HG03442 (cell line): ENCODE results near the gene NPRL2.

Source experiments
- ATAC-seq: cut with Tn5 transposase; IDR thresholded peaks from one replicate; pipeline ENCODE4 v1.9.1; 2021; ENCODE audit warnings: mild to moderate bottlenecking, moderate library complexity; ENCODE audit not compliant: unreplicated experiment

Gene NPRL2

DNA sequence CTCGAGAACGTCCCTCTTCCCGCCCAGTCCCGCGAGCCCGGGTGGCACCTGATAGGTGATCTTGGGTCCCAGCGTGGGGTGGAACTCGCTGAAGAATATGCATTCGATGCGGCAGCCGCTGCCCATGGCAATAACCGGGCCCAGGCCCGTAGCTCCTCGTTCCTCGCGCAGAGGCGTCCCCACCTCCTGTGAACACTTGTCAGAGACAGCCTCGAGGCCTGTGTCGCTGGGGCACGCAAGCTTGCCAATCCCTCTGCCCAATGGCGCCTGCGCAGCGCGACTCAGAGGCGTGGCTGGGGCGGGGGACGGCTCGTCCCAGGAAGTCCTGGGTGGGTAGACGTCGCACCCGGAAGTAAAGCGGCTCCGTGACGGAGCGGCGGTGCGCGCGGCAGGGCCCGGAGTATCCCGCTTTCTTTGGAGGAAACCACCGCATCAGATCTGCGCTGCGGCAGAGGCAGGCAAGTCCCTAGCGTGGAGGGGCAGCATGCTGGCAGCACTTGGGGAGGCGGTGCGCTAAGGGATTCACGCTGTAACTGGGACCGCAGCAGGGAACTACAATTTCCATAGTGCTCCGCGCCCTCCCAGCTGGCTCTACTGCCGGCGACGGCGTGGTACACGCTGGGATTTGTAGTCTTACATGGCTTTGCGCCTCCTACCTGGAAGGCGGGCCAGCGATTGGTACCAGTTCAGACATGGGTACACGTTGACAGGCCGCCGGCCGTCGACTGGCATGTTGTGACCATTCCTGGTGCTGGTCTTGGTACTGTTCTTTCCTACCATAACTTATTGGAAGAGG, at the start of gene NPRL2, which contains the start of gene CYB561D2:
Gene NPRL2 (minus strand): TSS at position 249 of the 796 bp plus-strand sequence. CDS start 123 bp downstream, at position 126.
Gene CYB561D2 (plus strand): TSS at position 336 of the 796 bp plus-strand sequence. CDS start 572 bp downstream, outside the sequence.
- ATAC-seq = peak; percentile 84

DNA sequence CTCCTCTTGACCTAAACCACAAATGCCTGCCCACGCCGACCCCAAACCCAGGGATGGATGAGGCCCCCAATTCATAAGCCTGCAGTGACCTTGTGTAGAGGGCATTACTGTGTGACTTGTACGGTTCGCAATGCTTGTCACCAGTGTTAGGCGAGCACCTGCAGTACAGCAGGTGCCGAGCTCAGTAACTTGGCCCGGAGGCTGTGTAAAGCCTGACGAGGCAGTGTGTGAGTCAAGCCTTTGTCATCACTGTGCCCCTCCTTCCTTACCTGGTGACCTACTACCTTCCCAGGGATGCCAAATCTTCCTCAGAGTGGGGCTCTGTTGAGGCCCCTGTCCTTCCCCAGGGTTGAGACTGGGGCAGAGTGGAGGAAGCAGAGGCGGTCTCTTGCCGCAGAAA, 45.9 kb upstream of the NPRL2 start:
- no peak for ATAC-seq

- no peak for ATAC-seq
These were observed 44.7 kb upstream of the NPRL2 start for GRCh38 chr3:50395070-50395860.

- ATAC-seq = no peak
These were observed 42.5 kb upstream of the NPRL2 start for GRCh38 chr3:50393061-50393460.

DNA sequence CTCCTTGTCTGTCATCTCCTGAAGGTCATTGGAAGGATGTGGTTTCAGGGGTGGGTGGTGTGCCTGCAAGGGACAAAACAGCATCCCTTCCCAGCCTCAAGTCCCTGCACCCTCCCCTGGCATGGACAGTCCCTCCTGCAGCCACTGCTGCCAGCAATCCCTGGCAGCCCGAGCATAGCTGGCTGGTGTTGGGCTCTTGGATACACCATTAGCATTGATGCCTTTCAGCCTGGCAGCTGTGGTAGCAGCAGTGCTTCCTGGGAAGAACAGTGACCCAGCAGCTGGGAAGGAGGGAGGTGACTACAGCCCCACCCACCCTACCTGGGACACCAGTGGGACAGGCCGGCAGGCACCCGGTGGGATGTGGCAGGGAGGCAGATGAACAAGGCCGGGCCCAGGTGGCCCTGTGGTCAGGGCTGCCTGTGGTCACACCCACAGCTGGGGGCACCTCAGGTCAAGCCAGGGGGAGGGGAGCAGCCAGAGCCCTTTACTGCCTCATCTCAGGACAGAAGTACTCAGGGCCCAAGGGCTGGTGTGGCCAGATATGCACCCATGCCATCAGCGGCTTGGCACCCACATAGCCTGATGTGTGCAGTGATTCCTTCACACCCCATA, 41.6 kb upstream of the NPRL2 start:
- ATAC-seq = no peak

- no peak for ATAC-seq
These were observed 40.1 kb upstream of the NPRL2 start for GRCh38 chr3:50390508-50391224.

DNA sequence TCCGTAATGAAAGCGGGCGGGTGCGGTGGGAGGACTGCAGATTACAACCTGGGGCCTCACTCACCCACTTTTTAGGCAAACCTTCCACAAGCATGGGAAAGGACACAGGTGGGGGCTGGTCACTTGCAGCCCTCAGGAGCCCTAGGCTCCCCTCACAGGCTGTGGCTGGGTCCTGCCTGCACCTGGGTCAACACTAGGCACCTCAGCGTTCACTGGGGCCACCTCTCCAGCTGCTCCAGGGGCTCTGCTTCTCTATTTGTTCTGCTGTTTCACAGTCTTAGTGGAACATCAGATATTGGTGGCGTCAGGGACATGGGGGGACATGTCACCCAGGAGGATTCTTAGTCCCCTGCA, 38.8 kb upstream of the NPRL2 start:
- ATAC-seq = no peak

DNA sequence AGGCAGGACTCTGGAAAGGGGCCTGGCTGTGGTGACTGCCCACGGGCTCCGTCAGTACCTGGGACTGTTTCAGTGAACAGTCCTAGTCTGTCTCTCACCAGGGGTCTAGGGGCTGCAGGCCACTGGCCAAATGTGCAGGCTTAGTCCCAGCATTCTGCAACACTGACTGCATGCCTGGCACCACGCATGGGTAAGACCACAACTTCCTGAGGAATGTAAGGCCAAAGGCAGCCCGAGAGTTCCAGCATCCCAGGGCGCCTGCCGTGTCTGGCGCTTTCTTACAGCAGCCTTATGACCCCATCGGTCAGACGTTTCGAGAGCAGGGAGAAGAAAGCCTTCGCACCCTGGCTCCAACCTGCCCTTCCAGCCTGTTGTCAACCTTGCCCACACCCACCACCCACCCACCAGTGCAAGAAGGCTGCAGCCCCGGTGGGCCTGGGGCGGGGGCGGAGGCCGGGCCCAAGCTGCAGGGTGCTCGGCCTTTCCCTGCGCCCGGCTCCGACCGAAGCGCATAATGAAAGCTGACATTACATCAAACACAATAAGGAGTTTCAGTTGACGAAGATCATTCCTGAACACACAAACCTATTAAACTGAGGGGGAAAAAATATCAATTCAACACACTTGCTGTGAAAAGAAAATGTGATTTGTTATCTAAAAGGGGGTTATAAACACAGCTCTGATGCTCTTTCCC, 38.3 kb upstream of the NPRL2 start:
- ATAC-seq = no peak

- ATAC-seq = no peak
These were observed 37.6 kb upstream of the NPRL2 start for GRCh38 chr3:50388016-50388719.

DNA sequence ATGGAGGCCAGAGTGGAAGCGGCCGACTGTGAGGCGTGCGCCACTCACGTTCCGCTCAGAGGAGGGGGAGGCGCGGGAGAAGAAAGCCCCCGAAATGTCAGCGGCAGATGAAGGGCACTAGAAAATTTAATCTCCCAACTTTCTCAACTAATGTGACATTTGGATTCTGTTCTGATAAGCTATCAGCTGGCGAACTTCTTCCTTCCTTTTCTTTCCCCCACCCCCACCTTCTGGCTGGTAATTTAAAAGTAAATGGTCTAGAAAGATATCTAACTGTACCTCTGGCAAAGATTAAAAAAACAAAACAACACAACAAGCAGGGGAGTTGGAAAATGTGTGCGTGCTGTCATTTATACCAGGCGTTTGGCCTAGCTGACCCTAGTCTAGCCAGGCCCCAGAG, 35.2 kb upstream of the NPRL2 start:
- ATAC-seq = no peak

DNA sequence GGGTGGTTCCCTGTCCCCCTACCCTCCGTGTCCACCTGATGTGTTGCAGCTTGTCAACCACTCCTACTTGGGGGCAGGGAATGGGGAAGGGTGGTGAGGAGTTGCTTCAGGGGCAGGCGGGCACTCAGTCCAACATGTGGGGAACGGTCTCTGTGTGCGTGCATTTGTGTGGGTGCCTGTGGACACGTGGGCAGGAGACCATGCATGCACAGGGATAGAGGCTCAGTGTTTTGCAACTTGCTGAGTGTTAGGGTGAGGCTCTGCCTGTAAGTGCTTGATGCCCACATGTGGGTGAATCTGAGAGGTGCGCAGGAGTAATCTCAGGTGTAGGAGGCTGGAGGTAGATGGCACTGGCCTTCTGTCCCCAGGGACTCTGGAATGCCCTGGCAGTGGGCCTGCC, 33.2 kb upstream of the NPRL2 start:
- no peak for ATAC-seq

DNA sequence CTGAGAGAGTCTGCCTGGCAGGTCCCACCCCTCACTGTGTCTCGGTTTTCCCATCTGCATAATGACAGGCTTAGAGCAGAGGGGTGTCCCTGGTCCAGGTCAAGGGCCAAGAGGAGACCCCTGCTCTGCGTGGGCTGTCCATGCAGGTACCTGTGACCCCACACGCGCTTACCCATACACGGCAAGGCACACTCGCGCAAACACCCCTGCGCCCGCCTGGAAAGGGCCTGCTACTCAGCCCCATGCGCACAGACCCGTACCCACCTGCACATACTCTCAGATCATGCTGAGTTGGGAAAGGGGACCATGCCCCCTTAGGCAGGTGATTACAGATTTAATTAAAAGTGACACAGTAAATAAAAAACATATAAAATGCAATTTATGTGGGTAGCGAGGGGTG, 32.1 kb upstream of the NPRL2 start:
- no peak for ATAC-seq

DNA sequence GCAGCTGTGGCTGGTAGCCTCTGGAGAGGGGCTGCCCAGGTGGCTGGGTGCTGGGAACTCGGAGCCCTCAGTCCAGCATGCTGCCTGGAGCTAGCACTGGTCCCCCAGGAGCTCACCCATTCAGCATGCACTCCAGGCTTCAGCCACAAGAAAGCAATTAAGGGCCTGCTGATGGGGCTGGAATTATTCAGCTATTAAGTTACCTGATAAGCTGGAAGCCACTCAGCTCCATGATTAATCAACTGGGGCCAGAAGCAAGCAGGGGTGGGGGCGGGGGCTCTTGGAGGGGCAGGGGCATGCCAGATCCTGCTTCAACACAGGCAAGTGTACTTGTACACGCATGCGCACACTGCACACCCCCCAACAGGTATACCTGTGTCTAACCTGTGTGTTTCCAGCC, 30.8 kb upstream of the NPRL2 start:
- ATAC-seq = no peak

- ATAC-seq = no peak
These were observed 30.0 kb upstream of the NPRL2 start for GRCh38 chr3:50380405-50381085.

- no peak for ATAC-seq
These were observed 28.2 kb upstream of the NPRL2 start for GRCh38 chr3:50378757-50379156.

DNA sequence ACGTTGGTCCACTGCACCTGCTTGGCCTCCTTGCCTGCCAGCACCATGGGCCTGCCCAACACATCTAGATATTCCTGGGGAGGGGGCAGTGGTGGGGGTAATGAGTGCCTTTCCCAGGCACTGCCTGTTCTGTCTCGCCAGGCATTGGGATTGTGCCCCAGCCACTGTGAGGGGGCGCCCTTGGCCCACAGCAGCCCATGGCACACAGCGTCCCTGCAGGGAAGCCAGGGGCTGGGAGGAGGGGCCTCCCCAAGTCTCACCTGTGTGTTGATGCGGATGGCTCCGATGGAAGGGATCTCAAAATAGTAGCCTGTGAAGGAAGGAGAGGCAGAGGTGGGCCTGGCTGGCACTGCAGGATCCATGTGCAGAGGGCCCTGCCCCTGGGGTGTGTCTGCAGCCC, 27.4 kb upstream of the NPRL2 start:
- no peak for ATAC-seq

GRCh38 chr3:50375258-50375931, 24.8 kb upstream of the NPRL2 start:
- no peak for ATAC-seq

DNA sequence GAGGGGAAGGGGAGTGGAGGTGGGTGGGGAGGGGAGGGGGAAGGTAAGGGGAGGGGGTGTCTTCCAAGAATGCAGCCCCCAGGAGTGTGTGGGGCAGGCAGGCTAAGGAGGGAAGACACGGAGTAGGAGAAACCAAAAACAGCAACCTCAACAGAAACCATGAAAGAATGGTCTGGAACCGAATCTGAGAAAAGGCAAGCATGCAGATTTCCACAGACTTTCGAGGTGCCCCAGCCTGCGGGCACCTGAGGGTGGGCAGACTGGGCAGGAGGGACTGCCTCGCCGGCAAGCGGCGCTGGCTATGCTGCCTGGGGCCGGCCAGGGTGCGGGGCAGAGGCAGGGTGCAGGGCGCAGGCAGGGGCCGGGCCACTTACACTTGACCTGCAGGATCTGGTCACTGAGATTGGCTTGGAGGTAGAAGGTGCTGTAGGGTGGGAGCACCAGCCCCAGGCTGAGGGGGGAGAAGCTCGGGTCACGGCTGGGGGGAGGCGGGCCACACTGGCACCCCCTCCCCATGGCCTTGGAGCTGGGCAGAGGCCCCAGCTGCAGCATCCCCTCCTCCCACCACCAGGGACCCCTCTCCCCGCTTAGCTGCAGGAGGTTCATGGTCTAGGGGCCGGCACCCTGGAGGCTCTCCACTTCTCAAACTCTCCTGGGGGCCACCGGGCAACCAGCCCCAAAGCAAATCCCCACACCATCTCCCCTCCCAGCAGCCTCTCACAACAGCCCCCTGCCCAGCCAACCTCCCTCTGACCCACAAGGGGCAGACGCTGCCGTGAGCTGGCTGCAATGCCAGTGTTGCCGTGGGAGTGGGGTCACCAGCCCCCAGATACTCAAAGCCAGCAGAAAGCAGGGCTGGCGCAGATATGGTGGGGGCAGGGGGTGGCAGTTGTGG, 24.0 kb upstream of the NPRL2 start:
- no peak for ATAC-seq
